HL-60 (cell line): ENCODE results near the gene FLT4.

Experiments
- TF ChIP-seq, protein P1 (sequence below): IDR thresholded peaks from one replicate; pipeline ENCODE4 v1.5.1; 2011; ENCODE audit warnings: low read length, control low read depth, inconsistent platforms; ENCODE audit not compliant: insufficient read depth
- TF ChIP-seq, protein P2 (sequence below): IDR thresholded peaks from 2 replicates; pipeline ENCODE4 v1.6.1; 2012; ENCODE audit warnings: low read depth; ENCODE audit not compliant: insufficient replicate concordance

- TF ChIP-seq, protein P1, sequence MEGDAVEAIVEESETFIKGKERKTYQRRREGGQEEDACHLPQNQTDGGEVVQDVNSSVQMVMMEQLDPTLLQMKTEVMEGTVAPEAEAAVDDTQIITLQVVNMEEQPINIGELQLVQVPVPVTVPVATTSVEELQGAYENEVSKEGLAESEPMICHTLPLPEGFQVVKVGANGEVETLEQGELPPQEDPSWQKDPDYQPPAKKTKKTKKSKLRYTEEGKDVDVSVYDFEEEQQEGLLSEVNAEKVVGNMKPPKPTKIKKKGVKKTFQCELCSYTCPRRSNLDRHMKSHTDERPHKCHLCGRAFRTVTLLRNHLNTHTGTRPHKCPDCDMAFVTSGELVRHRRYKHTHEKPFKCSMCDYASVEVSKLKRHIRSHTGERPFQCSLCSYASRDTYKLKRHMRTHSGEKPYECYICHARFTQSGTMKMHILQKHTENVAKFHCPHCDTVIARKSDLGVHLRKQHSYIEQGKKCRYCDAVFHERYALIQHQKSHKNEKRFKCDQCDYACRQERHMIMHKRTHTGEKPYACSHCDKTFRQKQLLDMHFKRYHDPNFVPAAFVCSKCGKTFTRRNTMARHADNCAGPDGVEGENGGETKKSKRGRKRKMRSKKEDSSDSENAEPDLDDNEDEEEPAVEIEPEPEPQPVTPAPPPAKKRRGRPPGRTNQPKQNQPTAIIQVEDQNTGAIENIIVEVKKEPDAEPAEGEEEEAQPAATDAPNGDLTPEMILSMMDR, result no peak
- TF ChIP-seq, protein P2, sequence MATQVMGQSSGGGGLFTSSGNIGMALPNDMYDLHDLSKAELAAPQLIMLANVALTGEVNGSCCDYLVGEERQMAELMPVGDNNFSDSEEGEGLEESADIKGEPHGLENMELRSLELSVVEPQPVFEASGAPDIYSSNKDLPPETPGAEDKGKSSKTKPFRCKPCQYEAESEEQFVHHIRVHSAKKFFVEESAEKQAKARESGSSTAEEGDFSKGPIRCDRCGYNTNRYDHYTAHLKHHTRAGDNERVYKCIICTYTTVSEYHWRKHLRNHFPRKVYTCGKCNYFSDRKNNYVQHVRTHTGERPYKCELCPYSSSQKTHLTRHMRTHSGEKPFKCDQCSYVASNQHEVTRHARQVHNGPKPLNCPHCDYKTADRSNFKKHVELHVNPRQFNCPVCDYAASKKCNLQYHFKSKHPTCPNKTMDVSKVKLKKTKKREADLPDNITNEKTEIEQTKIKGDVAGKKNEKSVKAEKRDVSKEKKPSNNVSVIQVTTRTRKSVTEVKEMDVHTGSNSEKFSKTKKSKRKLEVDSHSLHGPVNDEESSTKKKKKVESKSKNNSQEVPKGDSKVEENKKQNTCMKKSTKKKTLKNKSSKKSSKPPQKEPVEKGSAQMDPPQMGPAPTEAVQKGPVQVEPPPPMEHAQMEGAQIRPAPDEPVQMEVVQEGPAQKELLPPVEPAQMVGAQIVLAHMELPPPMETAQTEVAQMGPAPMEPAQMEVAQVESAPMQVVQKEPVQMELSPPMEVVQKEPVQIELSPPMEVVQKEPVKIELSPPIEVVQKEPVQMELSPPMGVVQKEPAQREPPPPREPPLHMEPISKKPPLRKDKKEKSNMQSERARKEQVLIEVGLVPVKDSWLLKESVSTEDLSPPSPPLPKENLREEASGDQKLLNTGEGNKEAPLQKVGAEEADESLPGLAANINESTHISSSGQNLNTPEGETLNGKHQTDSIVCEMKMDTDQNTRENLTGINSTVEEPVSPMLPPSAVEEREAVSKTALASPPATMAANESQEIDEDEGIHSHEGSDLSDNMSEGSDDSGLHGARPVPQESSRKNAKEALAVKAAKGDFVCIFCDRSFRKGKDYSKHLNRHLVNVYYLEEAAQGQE, result no peak
Measured at GRCh38 chr5:180555168-180555921, 94.1 kb downstream of the FLT4 start.
